Endodermal cell (in vitro differentiated cells): ENCODE measurements around the gene CHRNA10. TPM values are rescaled to one million over a fixed set of nuclear protein-coding genes. Genes with fewer than 3 reads are reported as not detected.

Experiments used
- DNase-seq: peaks from one replicate; pipeline ENCODE4 v3.0.0-alpha.2; 2017
- H3K27ac ChIP-seq: 2 replicates; pipeline ENCODE4 v1.5.1; 2013; ENCODE audit warnings: mild to moderate bottlenecking, low read depth, low read length, moderate library complexity
- H3K27me3 ChIP-seq: 2 replicates; pipeline ENCODE4 v1.6.1; 2013; ENCODE audit warnings: mild to moderate bottlenecking, low read length, moderate library complexity; ENCODE audit not compliant: insufficient read depth, control insufficient read depth, poor library complexity, severe bottlenecking
- H3K36me3 ChIP-seq: 2 replicates; pipeline ENCODE4 v1.7.0; 2013; ENCODE audit warnings: mild to moderate bottlenecking, low read length, moderate library complexity; ENCODE audit not compliant: control insufficient read depth, insufficient read depth
- H3K4me1 ChIP-seq: one replicate; pipeline ENCODE4 v1.7.0; 2013; ENCODE audit warnings: low read length; ENCODE audit not compliant: control insufficient read depth, insufficient read depth
- H3K4me3 ChIP-seq: 2 replicates; pipeline ENCODE4 v1.5.1; 2013; ENCODE audit warnings: mild to moderate bottlenecking, low read length, moderate library complexity
- H3K9ac ChIP-seq: 2 replicates; pipeline ENCODE4 v1.6.1; 2013; ENCODE audit warnings: mild to moderate bottlenecking, low read length, moderate library complexity; ENCODE audit not compliant: poor library complexity, severe bottlenecking; ENCODE audit errors: extremely low read depth
- H3K9me3 ChIP-seq: 2 replicates; pipeline ENCODE4 v1.6.1; 2013; ENCODE audit warnings: mild to moderate bottlenecking, low read length, moderate library complexity; ENCODE audit not compliant: control insufficient read depth
- H3K27ac Mint-ChIP-seq: 2 replicates; pipeline ENCODE4 v1.8.0; 2020; ENCODE audit warnings: mixed read lengths
- H3K27me3 Mint-ChIP-seq: 2 replicates; pipeline ENCODE4 v1.8.0; 2021; ENCODE audit warnings: mild to moderate bottlenecking, mixed read lengths; ENCODE audit not compliant: insufficient read depth
- H3K36me3 Mint-ChIP-seq: 2 replicates; pipeline ENCODE4 v1.8.0; 2020; ENCODE audit warnings: low read depth, mixed read lengths
- H3K4me1 Mint-ChIP-seq: 2 replicates; pipeline ENCODE4 v1.8.0; 2020; ENCODE audit warnings: mixed read lengths
- H3K4me3 Mint-ChIP-seq: 2 replicates; pipeline ENCODE4 v1.8.0; 2020; ENCODE audit warnings: mild to moderate bottlenecking, moderate library complexity, mixed read lengths
- H3K9me3 Mint-ChIP-seq: 2 replicates; pipeline ENCODE4 v1.8.0; 2020; ENCODE audit warnings: mild to moderate bottlenecking, mixed read lengths
- CTCF ChIP-seq: fragments of 200-600 bp; sonication (generic); conservative IDR thresholded peaks from 2 replicates; pipeline ENCODE4 v1.5.0; 2021; ENCODE audit warnings: antibody characterized with exemption, mild to moderate bottlenecking
- WGBS, 2 experiments: methylation state at CpG; one replicate each; pipeline versions ENCODE4 v1.1.5 to v1.1.7; 2013; ENCODE audit warnings: missing lambda C conversion rate in 2 of 2, mixed read lengths in 1 of 2; ENCODE audit not compliant: insufficient coverage in 1 of 2, insufficient read length in 1 of 2; 5-methylcytosine and 5-hydroxymethylcytosine counted together
- long read RNA-seq, 4 experiments: library from polyadenylated mRNA in 2 of 4; library from RNA in 1 of 4; library from capped mRNA in 1 of 4; stranded (forward) in 3 of 4; unstranded in 1 of 4; transcript quantifications; one replicate each; pipeline ENCODE4 v2.0.0, GENCODE V29; 2020 to 2021; ENCODE audit warnings: inconsistent platforms in 1 of 4
- polyA plus RNA-seq, 2 experiments: library from polyadenylated mRNA; stranded (reverse); fragments of 50-300 nt; gene quantifications; one replicate each; pipeline ENCODE4 v1.2.3, GENCODE V29; 2013
- total RNA-seq, 2 donors: library from RNA; stranded (reverse); fragmentation: NEBNext Ultra II Directional in 1 of 2; extraction: Animal tissue kit (Norgen Biotek cat#: 25700) in 1 of 2; gene quantifications; 2 replicates in 1 of 2; 3 replicates in 1 of 2; pipeline ENCODE4 v1.2.1, GENCODE V29; 2021

CHRNA10 gene
- total RNA-seq = 1 to 10 TPM; 1.8 TPM
- 1.5 TPM for polyA plus RNA-seq (2013, experiment 1 of 2)
- 0.95 TPM for polyA plus RNA-seq (2013, experiment 2 of 2)
- long read RNA-seq, experiment 1 = 0 reads
- long read RNA-seq, experiment 2, partial matches to known transcripts = 0 of 1 reads
- long read RNA-seq, experiment 2, other reads (novel, unspliced or antisense) = 1 of 1 reads
- long read RNA-seq, experiment 3, partial matches to known transcripts = 0 of 2 reads
- long read RNA-seq, experiment 3, other reads (novel, unspliced or antisense) = 2 of 2 reads
- long read RNA-seq, experiment 4 = 0 reads

GRCh38 chr11:3671334-3672254 lies at the start of gene CHRNA10:
CHRNA10 (minus strand) TSS chr11:3671384; CDS start chr11:3671312, 72 bp downstream.
- Mint-ChIP-seq H3K4me3 (no peak within 1 kb of the TSS), H3K9me3 (no peaks in the 10 kb centered on the region), H3K27me3 (no peaks in the 10 kb centered on the region), H3K27ac (peak within 1 kb of the TSS; percentile 40), H3K4me1 (peaks cover 27% of the 10 kb centered on the region), H3K36me3 (peaks cover 49% of the 10 kb centered on the region)
- DNase-seq = no peak
- Histone ChIP-seq H3K4me3 (no peak within 1 kb of the TSS), H3K4me1 (peaks cover 10% of the 10 kb centered on the region), H3K27ac (no peak within 1 kb of the TSS), H3K27me3 (no peaks in the 10 kb centered on the region), H3K36me3 (peaks cover 58% of the 10 kb centered on the region), H3K9ac (no peak within 1 kb of the TSS), H3K9me3 (no peaks in the 10 kb centered on the region)
- TF ChIP-seq CTCF = no peak
- 82 to 85% methylated on average over 7 to 9 of the region's 9 CpGs for WGBS, 2 experiments

GRCh38 chr11:3712274-3712673 lies 41.1 kb upstream of the CHRNA10 start:
- H3K27ac ChIP-seq = no peak overlapping the region
- Mint-ChIP-seq H3K27ac (no peak overlapping the region), H3K27me3 (no peaks in the 10 kb centered on the region), H3K4me1 (peaks cover 3% of the 10 kb centered on the region), H3K36me3 (peaks cover 67% of the 10 kb centered on the region), H3K9me3 (no peaks in the 10 kb centered on the region), H3K4me3 (no peak overlapping the region)
- H3K27me3 ChIP-seq = no peaks in the 10 kb centered on the region
- no peak overlapping the region for H3K9ac ChIP-seq
- no peak overlapping the region for H3K4me3 ChIP-seq
- H3K4me1 ChIP-seq = no peaks in the 10 kb centered on the region
- no peaks in the 10 kb centered on the region for H3K9me3 ChIP-seq
- H3K36me3 ChIP-seq = peaks cover 80% of the 10 kb centered on the region
- no peak for DNase-seq
- no peak for TF ChIP-seq CTCF
- 72 to 81% methylated on average over 6 of the region's 6 CpGs for WGBS, 2 experiments

- Histone ChIP-seq H3K27me3 (no peaks in the 10 kb centered on the region), H3K9me3 (no peaks in the 10 kb centered on the region), H3K4me1 (no peaks in the 10 kb centered on the region), H3K27ac (no peak overlapping the region), H3K4me3 (no peak overlapping the region), H3K36me3 (peaks cover 79% of the 10 kb centered on the region), H3K9ac (no peak overlapping the region)
- no peak overlapping the region for H3K27ac Mint-ChIP-seq
- 83 to 90% methylated on average over 1 to 4 of the region's 4 CpGs for WGBS, 2 experiments
- H3K36me3 Mint-ChIP-seq = peaks cover 65% of the 10 kb centered on the region
- DNase-seq = no peak
- no peak for TF ChIP-seq CTCF
- no peaks in the 10 kb centered on the region for H3K9me3 Mint-ChIP-seq
- H3K4me3 Mint-ChIP-seq = no peak overlapping the region
- peaks cover 3% of the 10 kb centered on the region for H3K4me1 Mint-ChIP-seq
- H3K27me3 Mint-ChIP-seq = no peaks in the 10 kb centered on the region
Measured at GRCh38 chr11:3710485-3711259, 39.5 kb upstream of the CHRNA10 start.
